ENCODE results near the gene MACROD2. TPM values are rescaled to one million over a fixed set of nuclear protein-coding genes. Genes with fewer than 3 reads are reported as not detected.

The MACROD2 gene
- total RNA-seq, 1 donor from 2014 or later: 17.6 TPM

GRCh38 chr20:14337400-14338171, 342.3 kb downstream of the MACROD2 start, which contains the start of gene FLRT3:
FLRT3 (minus strand) TSS chr20:14337612; CDS start chr20:14327506, 10,106 bp downstream.
- peak; percentile 98 for DNase-seq

GRCh38 chr20:14341801-14342200, 346.5 kb downstream of the MACROD2 start:
- no peak for DNase-seq

GRCh38 chr20:14342918-14343317, 347.6 kb downstream of the MACROD2 start:
- no peak for DNase-seq

GRCh38 chr20:14343491-14344065, 348.3 kb downstream of the MACROD2 start:
- no peak for DNase-seq

- no peak for DNase-seq
Observed at GRCh38 chr20:14344746-14345145, 349.4 kb downstream of the MACROD2 start.

DNA sequence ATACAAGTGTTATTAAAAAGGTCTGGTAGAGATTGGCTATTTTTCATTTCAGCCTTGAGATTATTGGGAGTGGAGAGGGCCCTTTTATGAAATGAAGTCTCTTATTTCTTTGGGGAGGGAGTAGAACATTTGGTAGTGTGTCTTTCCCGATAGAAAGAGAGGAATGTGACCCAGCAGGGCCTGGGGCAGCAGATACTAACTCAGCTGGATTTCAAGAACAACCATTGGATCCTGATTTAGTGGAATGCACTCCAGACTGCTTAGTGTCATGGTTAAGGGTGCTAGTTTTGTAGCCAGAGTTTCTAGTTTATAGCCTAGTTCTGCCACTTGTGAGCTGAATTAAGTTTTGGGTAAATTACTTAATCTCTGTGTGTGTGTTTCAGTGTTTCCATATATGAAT, 360.5 kb downstream of the MACROD2 start:
- no peak for DNase-seq

DNA sequence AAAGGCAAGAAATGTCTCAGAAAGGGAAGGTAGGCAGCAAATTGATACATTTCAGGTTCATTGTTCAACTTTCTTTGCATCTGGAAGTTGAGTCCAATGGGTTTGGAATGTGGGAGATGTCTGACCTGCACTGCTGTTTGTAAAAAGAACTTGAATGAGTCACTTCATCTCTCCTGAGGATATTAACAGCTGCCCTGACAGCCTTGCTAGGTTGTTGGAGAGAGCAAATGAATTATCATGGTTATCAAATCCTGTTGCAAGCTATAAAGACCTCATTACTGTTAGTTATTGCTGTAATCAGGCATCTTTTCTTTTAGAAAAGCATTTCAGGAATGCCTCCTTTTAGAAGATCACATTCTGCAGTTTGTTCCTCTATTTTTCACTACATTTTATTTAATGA, 365.1 kb downstream of the MACROD2 start:
- DNase-seq: no peak

GRCh38 chr20:14361509-14362345, 366.4 kb downstream of the MACROD2 start:
- no peak for DNase-seq

DNA sequence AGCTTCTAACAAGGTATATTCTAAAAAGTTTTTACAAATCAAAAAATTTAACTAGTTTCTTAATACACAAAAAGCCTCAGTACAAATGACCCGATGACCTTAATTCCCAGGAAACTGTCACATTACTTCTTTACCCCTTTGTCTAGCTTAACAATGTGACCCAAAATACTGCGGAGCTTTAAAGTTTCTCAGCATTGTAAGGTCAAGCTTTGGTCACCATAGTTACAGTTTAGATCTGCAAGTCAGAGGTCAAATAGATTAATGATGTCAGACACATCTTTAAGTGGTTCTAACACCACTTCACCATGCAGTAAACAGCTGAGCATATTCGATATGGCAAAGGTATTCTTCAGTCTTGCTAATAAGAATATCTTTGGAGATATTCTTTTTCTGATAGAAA, 378.9 kb downstream of the MACROD2 start:
- DNase-seq: no peak

DNA sequence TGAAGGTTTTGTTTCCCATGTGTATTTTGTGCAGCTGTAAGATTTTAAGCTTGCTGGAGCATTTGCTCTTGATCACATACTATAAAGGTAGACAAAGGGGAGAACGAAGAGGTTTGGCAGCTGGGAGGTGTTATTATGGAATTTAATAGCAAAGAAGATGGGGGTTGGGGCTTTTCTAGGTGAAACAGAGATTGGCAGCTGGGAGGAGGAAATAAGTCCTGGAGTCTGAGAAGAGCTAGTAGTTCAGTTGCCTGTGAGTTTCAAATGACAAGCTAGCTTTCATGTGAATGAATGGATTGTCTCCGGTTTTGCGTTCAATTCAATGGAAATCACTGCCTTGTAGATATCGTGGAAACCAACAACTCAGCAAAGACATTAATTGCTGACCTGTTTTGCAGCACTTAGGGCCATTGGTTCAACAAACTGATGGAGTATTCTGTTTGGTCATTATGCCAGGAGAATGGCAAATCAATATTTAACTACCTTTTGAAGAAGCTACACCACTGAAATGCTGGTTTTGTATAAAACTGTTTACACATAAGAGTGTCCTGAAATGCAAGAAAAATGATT, 380.2 kb downstream of the MACROD2 start:
- no peak for DNase-seq

DNA sequence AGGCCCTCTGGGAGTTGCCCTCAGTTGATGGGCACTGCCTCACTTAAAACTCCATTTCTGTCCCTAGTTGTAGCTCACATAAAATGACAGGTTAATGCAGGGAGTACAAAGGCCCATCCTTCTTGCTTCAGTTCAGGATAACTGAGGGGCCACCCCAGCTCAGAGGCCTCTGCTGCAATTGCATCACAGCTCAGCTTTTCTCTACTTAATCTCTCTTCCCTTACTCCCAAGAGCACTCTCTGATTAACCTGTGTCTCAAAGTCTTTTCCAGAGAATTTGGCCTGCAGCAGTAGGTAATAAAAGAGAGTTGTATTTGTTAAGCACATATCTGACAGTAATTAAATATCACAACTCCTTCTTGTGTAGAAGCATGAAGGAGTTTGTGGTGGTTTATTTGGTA, 383.0 kb downstream of the MACROD2 start:
- no peak for DNase-seq

DNA sequence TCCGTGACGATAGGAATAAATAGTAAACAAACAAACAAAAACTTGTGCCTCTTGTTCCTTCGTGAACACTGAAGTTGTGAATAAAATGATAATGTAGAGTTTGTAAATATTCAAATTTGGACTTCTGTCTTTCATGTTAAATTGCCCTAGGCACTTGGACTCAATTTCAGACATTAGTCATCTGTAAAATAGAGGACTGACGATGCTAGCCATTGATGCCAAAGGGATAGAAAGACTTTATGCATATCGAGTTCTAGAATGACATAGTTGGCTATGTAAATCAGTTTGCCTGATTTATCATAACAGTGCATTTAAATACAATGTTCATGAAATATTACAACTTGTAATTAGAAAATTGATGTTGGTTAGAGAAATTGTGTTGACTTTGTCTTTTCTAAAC, 388.0 kb downstream of the MACROD2 start:
- DNase-seq: no peak

- peak; percentile 3 for DNase-seq
Observed at GRCh38 chr20:14384416-14385175, 389.3 kb downstream of the MACROD2 start.

- DNase-seq: no peak
Observed at GRCh38 chr20:14385176-14385740, 389.9 kb downstream of the MACROD2 start.

DNA sequence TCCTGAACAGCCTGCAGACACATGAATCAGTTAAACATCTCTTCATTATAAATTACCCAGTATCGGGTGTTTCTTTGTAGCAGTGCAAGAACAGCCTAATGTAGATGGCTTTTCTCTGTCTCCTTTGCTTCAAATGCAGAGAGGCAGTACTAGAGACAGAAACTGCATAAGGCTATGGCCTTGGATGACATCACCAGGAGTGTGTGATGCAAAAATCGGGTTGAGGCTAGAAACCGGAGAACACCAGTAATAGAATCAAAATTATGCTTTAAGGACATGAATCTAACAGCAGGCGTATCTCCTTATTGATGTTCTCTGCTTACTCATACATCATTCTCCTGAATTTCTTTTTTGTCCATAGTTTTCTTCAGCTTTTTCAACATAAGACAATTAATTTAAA, 391.4 kb downstream of the MACROD2 start:
- no peak for DNase-seq

- no peak for DNase-seq
Observed at GRCh38 chr20:14401479-14402138, 406.3 kb downstream of the MACROD2 start.

- DNase-seq: no peak
Observed at GRCh38 chr20:14404515-14404914, 409.2 kb downstream of the MACROD2 start.

GRCh38 chr20:14406495-14406894, 411.2 kb downstream of the MACROD2 start:
- DNase-seq: no peak

GRCh38 chr20:14407336-14407735, 412.0 kb downstream of the MACROD2 start:
- no peak for DNase-seq

GRCh38 chr20:14410869-14411555, 415.7 kb downstream of the MACROD2 start:
- DNase-seq: no peak
